CD4-positive, alpha-beta T cell treated with Interferon alpha-2 for 1 hour (primary cell): Measurements from ENCODE around the gene DYRK1A.
"Not testable (repeated sequence)": the region's sequence is repeated elsewhere in the genome, so short reads cannot be mapped to it uniquely, and the experiment has no call there.

Source experiments
- DNase-seq, 2 donors: peaks; one replicate each; pipeline ENCODE4 v3.0.0-alpha.2; 2020 to 2022

DYRK1A gene

DNA sequence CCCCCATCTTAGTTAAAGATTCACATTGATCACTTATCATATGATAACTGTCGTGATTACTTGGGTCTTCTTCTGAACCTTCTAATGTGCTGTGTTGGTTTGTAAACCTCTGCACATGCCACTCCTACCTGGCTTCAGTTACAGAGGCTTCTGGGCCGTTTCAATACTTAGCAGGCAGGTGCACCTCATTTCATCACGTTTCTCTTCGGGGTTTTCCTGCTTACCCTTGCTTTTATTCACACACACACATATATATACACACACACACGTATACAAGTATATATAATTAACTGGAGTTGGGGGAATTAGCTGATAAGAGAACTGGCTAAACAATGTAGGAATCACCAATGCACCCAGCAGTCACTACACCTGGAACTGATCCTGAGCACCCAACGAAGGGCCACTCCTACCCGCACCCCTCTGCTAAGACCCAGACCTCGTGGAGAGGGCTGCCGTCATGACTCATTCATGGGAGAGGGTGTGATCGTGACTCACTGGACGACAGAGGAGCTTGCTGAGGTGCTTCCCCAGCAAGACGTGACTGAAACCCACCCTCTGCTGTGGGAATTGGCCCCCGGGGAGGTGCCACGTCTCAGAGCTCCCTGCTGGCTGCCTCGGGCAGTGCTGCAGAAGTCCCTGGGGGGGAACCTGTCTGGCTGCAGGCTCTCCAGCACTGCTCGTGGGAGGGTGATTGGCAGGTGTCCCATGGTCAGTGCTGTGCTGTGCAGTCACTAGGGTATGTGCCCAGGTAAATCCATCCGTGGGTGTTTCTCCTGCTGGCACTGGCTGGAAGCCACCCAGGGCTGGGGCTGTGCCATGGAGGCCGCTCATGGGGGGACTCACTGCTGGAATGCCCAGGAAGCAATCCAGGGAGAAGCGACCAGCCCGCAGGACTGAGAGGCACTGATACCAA, 166.6 kb downstream of the DYRK1A start:
- no peak for DNase-seq

- DNase-seq: no peak
These were observed 167.9 kb downstream of the DYRK1A start for GRCh38 chr21:37534431-37534830.

GRCh38 chr21:37535130-37535529, 168.6 kb downstream of the DYRK1A start:
- DNase-seq: no peak

GRCh38 chr21:37535672-37536071, 169.1 kb downstream of the DYRK1A start:
- DNase-seq: no peak

GRCh38 chr21:37536616-37537278, 170.2 kb downstream of the DYRK1A start:
- DNase-seq: no peak

- no peak for DNase-seq
These were observed 170.9 kb downstream of the DYRK1A start for GRCh38 chr21:37537391-37537996.

DNA sequence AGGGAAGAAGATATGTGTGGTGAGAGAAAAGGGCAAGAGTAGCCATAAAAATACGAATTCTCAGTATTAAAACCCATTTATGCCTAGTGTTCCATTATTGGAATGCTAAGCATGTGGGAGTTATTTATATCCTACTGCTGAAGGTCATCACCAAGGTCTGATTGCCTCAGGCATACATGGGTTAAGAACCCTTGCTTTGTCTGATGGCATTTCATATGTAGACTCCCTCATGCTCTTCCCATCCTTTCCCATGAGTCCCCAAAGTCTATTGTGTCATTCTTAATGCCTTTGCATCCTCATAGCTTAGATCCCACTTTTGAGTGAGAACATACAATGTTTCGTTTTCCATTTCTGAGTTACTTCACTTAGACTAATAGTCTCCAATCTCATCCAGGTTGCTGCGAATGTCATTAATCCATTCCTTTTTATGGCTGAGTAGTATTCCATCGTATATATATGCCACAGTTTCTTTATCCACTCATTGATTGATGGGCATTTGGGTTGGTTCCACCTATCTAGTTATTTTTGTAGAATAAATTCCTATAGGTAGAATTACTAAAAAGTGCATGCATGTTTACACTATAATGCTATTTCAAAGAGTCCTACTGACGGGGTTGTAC, 172.5 kb downstream of the DYRK1A start:
- DNase-seq: no peak

GRCh38 chr21:37541128-37541527, 174.6 kb downstream of the DYRK1A start:
- DNase-seq: not testable (repeated sequence)

- DNase-seq: no peak
These were observed 175.9 kb downstream of the DYRK1A start for GRCh38 chr21:37542512-37542911.

DNA sequence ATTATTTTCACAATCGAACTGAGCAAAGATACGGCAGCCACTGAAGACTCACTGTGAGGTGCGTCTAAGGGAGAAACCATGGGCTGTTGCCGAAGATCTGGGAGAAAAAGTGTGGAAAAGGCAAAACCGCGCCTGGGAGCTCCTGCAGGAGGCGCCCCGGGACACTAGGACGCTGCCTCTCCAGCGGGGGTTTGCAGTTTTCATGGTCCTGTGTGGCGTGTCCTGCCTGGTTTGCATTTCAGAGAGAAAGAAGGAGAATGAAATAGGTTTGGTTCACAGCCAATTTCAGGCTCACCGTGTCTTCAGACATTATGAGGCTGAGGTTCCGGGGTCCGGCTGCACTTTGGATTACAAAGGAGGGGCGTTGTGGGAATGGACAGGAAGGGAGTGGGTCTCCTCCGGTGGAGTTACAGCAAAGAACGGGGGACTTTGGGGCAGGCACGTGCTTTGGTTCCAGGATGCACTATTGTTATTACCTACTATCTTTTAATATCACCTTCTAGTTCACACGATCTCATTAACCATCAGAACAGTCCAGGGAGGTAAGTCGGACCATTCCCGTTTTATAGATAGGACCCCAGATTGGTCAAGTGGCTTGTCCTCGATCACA, 179.8 kb downstream of the DYRK1A start:
- DNase-seq: no peak

- DNase-seq: no peak
These were observed 180.5 kb downstream of the DYRK1A start for GRCh38 chr21:37546949-37547614.

DNA sequence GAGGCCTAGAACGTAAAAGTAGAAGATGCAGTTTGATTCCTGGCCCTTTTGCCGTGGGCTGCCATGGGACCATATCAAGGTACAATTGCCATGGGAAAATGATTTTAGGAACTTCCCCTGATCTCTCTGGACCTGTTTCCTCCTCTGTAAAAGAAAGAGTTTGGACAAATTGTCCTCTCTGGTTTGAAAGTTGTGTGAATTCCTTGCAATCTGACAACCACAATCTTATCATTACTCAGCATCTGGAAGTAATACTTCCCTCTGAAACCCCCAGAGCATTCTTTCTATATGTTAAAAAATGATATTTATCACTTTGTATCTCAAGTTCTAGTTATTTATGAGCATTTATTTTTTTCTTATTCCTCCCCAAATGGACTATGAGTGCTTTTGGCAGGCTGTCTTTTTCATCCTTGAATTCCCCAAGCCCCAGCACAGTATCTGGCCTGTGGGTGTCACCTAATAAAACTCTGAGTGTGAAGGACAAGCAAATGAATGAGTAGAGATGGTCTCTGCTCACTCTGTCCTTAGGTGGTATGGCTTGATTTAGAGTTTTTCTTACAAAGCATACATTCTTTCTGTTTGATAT, 181.1 kb downstream of the DYRK1A start:
- no peak for DNase-seq

DNA sequence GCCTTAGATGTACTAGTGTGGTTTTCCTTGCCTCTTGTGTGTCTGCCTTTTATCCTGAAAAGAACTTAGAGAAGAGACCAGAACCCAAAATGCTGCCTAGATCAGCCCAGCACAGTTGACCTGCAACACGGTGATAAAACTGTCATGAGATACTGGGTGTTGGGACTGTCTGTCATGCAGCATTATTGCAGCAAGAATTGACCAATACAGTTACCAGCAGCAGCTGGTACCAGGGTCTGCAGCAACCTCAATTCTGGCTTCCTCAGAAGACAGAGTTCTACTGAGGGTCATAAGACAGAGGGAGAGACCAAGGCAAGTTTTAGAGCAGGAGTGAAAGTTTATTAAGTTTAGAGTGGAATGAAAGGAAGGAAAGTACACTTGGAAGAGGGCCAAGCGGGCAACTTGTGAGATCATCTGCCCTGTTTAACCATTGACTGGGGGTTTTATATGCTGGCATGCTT, 182.0 kb downstream of the DYRK1A start:
- no peak for DNase-seq

GRCh38 chr21:37549730-37550129, 183.2 kb downstream of the DYRK1A start:
- not testable (repeated sequence) for DNase-seq

DNA sequence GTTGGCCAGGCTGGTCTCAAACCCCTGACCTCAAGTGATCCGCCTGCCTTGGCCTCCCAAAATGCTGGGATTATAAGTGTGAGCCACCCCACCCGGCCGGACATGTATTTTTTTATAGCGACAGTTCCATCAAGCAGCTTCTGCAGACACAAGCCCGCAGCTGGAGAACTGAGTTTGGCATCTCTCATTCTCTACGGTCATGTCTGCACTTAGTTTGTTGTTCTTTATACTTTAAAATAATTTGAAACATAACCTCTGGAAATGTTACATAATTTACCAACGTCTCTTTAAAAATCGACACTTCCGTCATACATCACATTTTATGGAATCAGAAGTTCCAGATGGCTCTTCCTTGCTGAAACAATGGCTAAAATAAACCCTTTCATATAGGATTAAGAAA, 183.6 kb downstream of the DYRK1A start:
- no peak for DNase-seq

DNA sequence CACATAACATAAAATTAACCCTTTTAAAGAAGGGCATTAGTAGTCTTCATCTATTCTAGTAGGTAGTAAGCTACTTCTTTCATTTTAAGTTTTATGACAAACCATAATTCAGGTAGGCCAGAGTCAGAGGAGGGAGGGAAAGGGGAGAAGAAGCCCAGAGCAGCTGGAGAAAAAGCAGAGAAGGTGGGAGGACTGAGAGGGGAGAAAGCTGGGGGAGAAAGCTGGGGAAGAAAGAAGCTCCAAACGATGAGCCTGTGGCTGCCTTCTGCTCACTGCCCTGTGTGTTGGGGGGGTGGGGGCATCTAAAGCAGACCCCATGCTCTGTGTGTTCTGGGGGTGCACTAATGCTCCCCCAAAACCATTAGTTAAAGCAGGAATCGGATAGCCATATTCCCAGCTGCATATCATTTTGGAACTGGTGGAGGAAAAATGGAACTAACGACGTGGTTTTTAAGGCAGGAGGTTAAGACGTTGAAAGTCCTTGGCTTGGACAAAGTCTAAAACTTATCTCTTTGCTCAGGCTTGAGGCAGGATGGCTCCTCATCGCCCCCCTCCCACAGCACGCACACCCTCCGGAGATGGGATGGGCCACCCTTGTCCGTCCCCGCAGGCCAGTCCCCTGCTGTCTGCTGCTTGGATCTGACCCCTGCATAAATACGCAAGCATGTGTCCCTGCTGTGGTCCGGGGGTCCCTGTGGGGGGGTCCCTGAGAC, 184.2 kb downstream of the DYRK1A start:
- no peak for DNase-seq

DNA sequence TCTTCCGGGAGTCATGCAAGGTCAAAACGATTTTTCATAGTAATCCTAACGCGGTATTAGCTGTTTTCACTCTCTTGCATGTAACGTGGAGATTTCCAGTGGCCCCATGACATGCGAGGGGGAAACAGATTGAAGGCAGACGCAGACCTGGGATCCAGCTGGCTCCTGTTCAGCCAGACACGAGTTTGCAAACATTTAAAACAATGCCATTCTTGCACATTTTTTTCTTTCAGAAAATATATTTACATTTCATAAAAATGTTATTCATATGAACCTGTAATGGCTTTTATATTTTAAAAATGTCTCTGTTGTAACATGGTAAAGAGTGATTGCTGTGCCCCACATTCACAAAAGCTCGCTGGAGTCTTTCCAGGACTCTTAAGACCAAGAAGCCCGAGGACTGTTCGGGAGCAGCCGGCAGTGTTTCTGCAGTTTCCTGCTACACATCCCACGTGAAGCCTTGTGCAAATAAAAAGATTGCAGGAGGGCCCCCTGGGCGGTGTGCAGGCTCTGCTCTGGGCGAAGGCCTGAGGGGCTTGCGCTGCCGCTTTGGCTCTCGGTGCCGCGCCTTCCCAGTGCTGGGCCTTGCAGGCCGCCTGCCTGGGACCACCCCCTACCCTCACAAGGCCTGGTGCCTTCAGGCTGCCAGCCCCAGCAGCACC, 184.9 kb downstream of the DYRK1A start:
- no peak for DNase-seq

DNA sequence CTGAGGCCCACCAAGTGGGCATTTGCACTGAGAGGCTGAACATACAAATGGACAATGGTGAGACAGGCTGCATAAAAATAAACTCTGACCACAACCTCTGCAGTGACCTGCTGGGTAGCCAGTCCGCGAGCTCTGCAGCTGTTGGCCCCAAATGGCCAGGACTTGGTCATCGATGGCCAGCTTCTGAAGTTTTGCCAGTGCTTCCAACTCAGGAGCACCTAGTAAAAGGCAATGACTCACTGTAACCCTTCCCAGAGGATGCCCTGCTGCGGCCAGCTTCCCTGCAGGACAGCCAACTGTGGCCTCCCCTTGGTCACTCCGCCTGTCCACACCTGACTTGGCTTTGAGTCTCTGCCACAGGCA, 185.4 kb downstream of the DYRK1A start:
- no peak for DNase-seq

DNA sequence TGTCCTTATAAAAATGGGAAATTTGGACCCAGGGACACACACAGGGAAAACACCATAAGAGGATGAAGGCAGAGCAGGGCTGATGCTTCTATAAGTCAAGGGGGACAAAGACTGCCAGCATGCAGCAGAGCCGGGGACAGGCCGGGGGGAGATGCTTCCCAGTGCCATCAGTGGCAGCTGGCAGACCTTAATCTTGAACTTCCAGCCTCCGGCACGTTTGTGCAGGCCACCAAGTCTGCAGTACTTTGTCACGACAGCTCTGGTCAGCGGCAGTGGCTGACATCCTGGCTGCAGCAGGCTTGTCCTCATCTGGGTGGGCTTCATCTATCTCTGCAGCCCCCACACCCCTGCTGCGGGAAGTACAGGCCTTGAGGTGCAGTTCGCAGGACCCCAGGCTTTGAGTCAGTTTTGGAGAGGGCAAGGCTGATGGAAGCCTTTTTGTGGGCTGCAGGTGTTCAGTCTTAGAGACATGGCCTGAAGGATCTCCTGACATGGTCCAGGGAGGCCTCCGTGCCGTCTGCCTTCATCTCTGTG, 186.0 kb downstream of the DYRK1A start:
- no peak for DNase-seq

DNA sequence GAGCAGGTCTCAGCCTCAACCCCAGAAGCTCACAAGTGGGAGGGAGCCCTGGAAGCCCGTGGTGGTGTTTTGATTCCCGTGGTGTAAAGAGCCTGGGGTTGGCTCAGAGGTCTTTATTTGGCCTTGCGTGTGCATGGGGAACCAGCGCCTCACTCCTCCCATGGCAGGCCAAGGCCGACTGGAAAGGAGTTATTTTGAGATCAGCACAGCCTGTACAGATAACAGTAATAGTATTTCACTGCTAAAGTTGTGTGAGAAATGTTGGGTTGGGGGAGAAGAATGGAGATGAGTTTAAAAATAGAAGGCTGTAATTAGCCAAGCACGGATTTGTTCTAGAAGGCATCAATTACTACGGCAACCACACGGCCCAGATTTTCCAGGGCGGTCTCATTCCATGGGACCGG, 186.5 kb downstream of the DYRK1A start:
- DNase-seq: no peak
